ENCODE measurements around the gene INHA.

The INHA gene

DNA sequence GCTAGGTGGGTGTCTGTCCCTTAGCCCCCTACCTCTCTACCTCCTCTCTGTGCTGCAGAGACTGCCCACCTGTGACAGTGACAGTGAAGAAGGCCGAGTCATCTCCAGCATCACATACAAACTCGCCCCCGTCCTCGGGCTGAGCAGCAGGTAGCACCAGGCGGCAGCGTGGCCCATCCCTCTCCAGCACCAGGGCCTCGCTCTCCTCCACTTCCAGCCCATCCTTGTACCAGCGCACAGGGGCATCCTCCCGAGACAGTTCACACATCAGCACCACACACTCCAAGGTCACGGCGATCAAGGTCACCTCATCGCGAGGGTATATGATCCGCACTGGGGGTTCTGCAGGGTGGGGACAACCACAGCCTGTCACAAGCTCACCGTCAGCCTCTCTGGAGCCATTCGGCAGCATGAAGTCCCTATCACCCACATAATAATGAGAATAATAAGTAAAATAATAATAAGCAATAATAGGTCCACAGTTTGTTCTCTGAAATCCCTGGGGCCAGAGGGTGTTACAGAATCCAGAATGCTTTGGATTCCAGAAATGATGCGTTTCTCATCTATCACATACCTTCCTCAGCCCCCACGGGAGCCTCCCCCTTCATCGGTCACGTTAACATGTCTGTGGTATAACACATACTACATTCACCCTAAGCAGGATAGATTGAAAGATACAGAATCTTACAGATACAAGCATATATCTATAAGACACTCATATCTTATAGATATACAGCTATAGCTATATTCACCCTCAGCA lies 12.8 kb upstream of the INHA start:
- ATAC-seq: no peak

GRCh38 chr2:219560037-219560892 lies 11.8 kb upstream of the INHA start:
- ATAC-seq: no peak

- no peak for ATAC-seq
Measured at GRCh38 chr2:219560893-219561178, 11.3 kb upstream of the INHA start.

DNA sequence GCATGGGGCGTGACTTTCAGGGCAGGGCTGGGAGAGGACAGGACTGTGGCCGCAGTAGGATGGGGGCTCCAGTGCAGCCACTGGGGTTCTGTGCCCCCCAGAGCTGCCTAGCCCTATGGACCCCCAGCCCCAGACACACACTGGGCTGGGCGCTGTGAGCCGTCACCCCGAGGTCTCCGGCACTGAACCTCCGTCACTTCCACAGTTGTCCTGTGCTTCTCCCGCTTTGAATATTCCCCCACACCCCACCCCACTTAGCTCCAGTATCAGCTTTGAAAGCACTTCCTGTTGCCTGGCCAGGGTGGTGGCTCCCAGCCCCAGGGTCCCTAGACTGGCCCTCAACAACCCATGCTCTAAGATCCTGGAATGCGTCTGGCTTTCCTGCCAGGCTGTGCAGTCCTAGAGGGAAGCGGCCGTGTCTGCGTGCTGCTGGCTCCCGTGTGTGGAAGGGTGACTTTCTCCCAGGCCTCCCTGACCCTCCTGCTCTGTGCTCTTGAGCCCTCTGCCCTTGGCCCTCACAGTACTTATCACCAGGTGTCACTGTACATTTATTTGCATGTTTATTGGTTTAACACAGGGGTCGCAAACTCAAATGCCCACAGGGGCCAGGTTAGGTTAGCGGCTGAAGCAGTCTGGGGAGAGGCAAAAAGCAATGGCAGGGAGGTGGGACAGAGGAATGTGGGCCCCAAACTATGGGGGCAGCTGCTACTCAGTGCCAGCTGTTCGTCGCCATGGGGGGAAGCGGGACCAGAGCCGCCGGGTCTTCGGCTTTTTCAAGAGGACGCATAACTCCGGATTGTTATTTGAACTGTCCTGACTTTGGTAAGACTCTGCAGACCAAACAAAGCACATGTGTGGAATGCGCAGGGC lies 10.7 kb upstream of the INHA start:
- ATAC-seq: no peak

- ATAC-seq: no peak
Measured at GRCh38 chr2:219562049-219563020, 9.8 kb upstream of the INHA start.

DNA sequence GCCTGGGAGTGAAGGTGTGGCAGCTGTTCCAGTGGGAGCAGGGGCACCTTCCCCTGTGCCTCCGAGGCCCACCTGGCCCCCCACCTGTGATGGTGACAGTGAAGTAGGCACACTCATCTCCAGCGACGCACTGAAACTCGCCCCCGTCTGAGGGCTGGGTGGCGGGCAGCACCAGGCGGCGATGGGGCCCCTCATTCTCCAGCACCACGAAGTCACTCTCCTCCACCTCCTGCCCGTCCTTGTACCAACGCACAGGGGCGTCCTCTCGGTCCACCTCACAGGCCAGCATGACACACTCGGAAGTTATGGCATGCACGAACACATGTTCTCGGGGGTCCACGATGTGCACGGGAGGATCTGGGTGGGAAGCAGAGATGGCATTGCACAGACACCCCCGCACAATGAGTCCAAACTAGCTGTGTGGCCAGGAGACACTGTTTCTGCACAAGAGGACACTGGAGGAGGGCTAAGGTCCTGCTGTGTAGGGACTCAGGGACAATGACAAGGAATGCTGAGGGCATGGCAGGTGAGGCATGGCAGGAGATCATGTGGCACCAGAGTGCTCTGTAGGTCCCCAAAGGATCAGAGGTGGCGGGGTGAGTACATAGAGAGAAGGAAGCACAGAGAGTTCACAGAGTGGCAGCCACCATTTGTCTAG lies 8.7 kb upstream of the INHA start:
- ATAC-seq: no peak

DNA sequence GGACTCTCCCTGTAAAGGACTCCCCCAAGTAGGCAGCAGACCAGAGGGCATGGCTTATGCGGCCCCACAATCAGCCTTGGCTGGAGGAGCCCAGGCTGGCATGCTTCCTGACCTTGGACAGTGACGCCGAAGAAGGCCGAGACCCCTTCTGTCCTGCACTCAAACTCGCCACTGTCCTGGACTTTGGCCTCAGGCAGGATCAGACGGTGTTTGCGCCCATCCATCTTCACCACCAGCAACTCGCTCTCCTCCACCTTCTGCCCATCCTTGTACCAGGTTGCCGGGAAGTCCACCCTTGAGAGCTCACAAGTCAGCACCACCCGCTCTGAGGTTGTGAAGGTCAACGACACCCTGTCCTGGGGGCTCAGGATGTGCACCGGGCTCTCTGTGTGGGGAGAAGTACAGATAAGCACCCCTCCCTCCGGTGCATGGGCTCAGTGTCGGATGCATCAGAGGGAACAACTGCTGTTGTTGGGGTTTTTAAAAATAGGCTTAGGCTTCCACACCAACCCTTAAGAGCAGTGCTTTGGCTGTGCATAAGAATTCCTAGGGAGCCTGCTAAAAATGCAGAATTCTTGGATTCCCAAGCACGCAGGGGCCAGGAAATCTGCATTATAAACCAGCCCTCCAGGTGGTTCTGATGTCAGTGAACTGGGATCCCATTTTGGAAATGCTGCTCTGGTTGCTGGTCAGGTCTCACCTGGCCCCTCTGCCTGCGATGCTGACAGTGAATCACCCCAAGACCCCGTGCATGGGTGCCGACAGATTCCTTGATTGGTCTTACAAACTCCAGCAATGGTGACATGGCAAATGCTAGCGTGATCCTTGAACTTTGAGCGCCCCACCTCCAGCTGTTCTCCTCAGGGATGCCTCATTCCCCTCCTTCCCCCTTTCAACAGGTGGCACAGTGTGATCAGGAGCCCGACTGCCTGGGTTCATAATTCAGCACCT lies 6.7 kb upstream of the INHA start:
- ATAC-seq: no peak

GRCh38 chr2:219566640-219567039 lies 5.5 kb upstream of the INHA start:
- no peak for ATAC-seq

- ATAC-seq: no peak
Measured at GRCh38 chr2:219567131-219567530, 5.0 kb upstream of the INHA start.

GRCh38 chr2:219567791-219568361 lies 4.2 kb upstream of the INHA start:
- ATAC-seq: no peak

- ATAC-seq: no peak
Measured at GRCh38 chr2:219569041-219569440, 3.1 kb upstream of the INHA start.

- ATAC-seq: no peak
Measured at GRCh38 chr2:219569635-219570034, 2.5 kb upstream of the INHA start.

- ATAC-seq: peak in 1 of 2 donors; percentile 23
Measured at GRCh38 chr2:219570194-219570923, 1.8 kb upstream of the INHA start.

DNA sequence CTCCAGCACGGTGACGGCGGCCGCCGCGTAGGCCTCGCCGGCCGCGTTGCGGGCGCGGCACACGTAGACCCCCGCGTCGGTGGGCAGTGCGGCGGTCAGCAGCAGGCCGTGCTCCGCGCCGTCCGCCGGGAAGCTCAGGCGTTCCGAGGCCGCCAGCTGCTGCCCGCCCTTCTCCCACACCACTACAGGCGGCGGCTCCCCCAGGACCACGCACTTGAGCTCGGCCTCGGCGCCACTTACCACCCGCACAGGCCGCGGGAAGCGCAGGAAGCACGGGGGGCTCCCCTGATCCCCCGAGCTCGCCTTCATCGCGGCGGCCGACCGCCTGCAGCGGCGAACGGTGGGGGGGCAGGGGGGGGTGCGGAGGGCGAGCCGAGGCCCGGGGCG lies 1.2 kb upstream of the INHA start:
- no peak for ATAC-seq

DNA sequence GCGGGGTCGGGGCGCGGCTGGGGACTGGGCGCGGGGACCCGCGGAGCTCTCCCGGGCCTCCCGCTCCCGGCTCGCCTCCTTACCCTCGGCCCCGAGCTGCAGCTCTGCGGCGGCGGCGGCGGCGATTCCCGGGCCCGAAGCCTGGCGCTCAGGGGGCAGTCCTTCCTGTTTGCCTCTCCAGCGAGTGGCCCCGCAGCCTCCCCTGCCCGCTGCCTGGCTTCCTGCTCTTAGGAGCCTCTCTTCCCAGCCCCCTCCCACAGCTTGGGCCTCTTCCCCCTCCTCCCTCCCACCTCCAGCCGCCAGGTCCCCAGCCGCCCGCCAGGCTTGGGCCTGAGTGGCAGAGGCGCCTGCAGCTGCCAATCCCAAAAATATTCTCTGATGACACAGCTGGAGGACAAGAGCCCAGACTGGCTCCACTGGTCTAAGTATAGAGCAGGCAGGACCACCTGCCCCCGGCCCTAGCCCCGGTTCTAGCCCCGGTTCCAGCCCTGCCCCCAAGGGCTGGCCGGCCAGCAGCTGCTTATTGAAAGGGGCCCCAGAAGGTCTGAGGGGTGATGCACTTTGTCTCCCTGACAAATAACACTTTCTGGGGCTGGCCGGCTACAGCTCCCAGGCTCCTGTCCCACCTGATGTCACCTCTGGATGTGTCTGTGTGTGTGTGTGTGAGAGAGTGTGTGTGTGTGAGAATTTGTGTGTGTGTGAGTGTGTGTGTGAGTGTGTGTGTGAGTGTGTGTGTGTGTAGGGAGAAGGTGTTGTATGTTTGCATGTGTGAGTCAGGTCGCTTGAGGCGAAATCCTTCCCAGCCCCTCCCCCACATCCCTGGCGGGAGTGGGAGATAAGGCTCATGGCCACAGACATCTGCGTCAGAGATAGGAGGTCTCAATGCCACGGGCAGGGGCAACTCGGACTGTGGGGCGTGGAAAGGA lies 536 bp upstream of the INHA start, which contains the start of gene OBSL1:
Gene OBSL1, minus strand, starts transcription at position 229 of the 926 bp plus-strand sequence. CDS start 307 bp downstream, outside the sequence.
- ATAC-seq: no peak

GRCh38 chr2:219573166-219573565 lies 1.1 kb downstream of the INHA start:
- no peak for ATAC-seq

GRCh38 chr2:219574484-219575311 lies 2.6 kb downstream of the INHA start:
- ATAC-seq: no peak

Measured in activated CD4-positive, CD25-positive, alpha-beta regulatory T cell treated with anti-CD3 and anti-CD28 coated beads, Interleukin-2, amount 50 U/mL, for 24 hours (primary cell).